NOMO-1 (cell line): Measurements from ENCODE around the gene GCSAML.

Experiments
- DNase-seq, 2 experiments: peaks; one replicate each; lab custom pipeline; 2025; ENCODE audit not compliant: unreplicated experiment in 2 of 2; lab: John Stamatoyannopoulos, UW

GCSAML gene

GRCh38 chr1:247562198-247562597 is 13.3 kb downstream of the GCSAML start:
- no peak for DNase-seq

DNA sequence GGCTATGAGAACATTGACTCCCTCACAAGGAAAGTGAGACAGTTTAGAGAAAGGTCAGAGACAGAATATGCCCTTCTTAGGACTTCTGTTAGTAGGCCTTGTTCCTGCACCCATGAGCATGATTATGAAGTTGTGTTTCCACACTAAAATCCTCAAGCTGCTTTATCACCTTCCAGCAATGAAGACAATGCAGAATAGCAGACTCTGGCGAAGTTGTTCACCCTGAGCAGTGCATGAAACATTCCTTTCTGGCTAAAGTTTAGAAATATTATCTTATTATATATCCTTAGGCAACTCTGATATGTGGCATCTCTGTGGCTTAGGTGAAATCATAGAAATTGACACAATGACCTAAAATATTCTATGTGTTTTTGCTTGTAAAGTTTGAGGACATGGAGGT is 25.3 kb downstream of the GCSAML start:
- DNase-seq = no peak

DNA sequence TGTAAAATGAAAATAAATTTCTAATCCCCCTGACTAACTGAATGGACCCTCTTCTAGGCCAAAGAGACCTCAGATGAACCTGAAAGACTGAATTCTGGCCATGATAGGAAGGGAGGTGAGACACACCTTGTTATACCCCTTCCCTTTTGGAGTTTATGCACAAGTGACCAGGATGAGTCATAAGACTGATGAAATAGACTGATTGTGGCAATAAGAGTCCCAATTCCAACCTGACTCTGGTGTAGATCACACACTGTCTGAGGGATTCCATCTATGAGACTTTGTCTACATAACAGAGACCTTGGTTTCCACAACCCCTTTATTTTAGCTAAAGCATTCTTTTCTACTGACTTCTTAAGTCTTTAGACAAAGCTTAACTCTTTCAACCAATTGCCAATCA is 25.7 kb downstream of the GCSAML start:
- DNase-seq = no peak

DNA sequence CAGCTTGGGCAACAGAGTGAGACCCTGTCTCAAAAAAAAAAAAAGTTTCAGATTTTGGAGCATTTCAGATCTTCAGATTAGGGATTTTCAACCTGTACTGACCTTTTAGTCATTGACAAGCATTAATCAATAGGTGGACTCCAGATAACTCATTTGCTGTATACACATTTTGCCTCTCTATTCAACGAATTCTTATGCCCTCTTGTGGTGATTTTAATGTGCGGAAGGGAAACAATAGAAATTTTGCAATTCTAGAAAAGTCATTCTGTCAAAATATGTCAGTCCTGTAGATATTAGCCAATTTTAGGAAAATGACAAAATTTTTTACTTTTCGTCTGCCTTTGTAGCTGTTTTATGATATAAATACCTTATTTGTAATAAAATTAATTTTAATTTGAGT is 27.6 kb downstream of the GCSAML start:
- peak; percentile 30 to 48 for DNase-seq

GRCh38 chr1:247578946-247579460 is 30.1 kb downstream of the GCSAML start:
- no peak for DNase-seq

DNA sequence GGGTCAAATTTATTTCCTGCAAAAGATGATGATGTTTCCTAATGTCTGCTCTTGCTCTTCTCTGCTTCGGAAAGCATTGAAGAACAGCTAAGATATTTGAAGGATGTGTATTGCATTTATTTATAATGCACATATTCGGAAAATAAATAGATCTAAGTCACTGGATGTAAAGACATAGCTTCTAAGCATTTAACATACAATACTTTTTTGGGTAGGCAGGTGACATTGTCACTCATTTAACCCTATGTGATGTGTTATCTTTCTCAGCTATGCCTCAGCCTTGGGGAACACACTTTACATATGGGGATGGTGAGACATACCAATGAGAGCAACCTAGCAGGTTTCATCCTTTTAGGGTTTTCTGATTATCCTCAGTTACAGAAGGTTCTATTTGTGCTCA is 39.1 kb downstream of the GCSAML start, which contains the start of gene OR2G2:
Gene OR2G2 (plus strand): TSS at position 301 of the 400 bp plus-strand sequence. CDS start 0 bp downstream, at position 301.
- DNase-seq = no peak

DNA sequence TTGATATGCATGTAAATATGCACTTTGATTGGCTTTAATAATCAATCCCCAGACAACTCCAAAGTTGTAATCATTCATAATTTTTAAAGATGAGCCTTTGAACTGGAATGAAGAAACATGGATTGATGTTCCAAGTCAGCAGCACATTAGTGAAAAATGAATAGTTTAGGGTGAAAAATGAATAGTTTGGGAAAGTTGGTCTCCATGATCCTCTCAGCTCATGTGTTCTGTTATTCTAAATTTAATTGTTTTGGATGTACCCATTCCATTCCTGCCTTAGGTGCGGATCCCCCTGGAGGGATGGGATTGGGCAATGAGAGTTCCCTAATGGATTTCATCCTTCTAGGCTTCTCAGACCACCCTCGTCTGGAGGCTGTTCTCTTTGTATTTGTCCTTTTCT is 56.4 kb downstream of the GCSAML start, which contains the start of gene OR2G3:
Gene OR2G3 (plus strand): TSS at position 301 of the 400 bp plus-strand sequence. CDS start 0 bp downstream, at position 301.
- DNase-seq = no peak

GRCh38 chr1:247613405-247613804 is 64.5 kb downstream of the GCSAML start:
- DNase-seq = no peak

DNA sequence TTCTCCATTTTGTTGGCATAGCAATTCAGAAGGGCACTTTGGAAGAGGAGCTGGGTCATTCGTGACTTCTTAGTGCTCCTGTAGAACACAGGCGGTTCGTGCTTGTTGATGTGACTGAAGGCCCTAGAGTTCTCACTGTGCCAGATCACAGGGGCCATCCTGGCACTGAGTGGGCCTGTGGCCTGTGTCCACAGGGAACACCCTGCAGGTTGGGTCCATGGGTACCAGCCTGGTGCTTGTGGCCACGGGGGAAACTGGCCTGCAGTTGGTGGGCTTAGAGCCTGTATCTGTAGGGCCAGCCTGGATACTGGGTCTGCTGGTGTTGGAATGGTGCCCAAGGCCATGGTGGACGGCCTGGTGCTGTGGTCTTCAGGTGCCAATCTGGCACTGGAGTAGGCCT is 65.7 kb downstream of the GCSAML start:
- DNase-seq = no peak
